ENCODE results near the gene RPA3.

RPA3 gene

GRCh38 chr7:7607010-7607409 is 111.4 kb downstream of the RPA3 start:
- no peak for DNase-seq (ENCODE audit: low read depth)

- DNase-seq (ENCODE audit: low read depth), result no peak
Observed at GRCh38 chr7:7596176-7596575, 122.2 kb downstream of the RPA3 start.

GRCh38 chr7:7595451-7595850 is 123.0 kb downstream of the RPA3 start:
- no peak for DNase-seq (ENCODE audit: low read depth)

Measured in activated T-cell treated with anti-CD3 and anti-CD28 coated beads for 1 hour (primary cell).